HG02642 (cell line): ENCODE measurements around the gene IRF4.
A peak's percentile ranks its signal among the peaks of the same experiment; 100 is the strongest.

Source experiments
- ATAC-seq: cut with Tn5 transposase; IDR thresholded peaks from one replicate; pipeline ENCODE4 v1.9.1; 2021; ENCODE audit warnings: mild to moderate bottlenecking; ENCODE audit not compliant: unreplicated experiment, poor library complexity

IRF4 gene

GRCh38 chr6:395432-396125, 4.0 kb downstream of the IRF4 start:
- no peak for ATAC-seq

DNA sequence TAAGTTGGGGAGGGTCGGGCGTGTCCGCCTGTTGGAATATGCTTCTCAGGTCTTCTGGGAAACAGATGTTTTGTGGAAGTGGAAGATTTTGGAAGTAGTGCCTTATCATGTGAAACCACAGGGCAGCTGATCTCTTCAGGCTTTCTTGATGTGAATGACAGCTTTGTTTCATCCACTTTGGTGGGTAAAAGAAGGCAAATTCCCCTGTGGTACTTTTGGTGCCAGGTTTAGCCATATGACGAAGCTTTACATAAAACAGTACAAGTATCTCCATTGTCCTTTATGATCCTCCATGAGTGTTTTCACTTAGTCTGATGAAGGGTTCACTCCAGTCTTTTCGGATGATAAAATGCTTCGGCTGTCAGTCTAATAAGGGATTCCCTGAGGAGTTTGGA, 4.6 kb downstream of the IRF4 start:
- ATAC-seq: no peak

DNA sequence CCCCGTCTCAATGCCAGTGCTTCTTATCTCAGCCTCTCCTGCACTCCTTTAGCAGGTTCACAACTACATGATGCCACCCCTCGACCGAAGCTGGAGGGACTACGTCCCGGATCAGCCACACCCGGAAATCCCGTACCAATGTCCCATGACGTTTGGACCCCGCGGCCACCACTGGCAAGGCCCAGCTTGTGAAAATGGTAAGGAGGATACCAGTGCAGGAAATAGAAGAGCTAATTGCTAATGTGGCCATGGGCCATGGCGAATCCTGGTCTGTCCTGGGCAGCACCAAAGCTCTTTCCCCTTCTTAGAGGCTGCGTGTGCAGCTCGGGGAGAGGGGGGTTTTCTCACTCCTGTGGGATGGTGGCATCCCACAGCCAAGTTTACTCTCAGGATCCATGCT, 5.5 kb downstream of the IRF4 start:
- no peak for ATAC-seq

GRCh38 chr6:397604-398003, 6.1 kb downstream of the IRF4 start:
- ATAC-seq: no peak

- ATAC-seq: no peak
These were observed 6.5 kb downstream of the IRF4 start for GRCh38 chr6:398065-398464.

DNA sequence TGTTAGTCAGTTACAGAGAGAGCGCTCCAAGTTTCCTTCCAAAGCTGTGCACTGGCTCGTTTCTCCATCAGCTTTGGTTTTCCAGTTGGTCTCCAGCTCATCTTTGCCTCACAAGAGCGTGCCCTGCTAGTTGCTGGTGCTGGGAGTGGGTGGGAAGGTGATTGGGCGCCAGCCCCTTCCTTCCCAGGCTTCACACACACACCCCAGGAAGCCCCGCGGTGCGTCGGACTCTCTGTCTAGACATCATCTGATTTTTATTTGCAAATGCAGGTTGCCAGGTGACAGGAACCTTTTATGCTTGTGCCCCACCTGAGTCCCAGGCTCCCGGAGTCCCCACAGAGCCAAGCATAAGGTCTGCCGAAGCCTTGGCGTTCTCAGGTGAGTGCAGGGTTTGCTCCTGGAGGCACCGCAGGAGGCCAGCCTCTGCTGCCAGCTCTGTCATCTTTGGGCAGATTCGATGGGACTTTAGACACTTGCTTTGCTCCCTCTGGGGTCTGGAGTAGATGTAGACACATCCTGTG, 7.1 kb downstream of the IRF4 start:
- no peak for ATAC-seq

- ATAC-seq: peak; percentile 38
These were observed 8.4 kb downstream of the IRF4 start for GRCh38 chr6:399785-400534.

DNA sequence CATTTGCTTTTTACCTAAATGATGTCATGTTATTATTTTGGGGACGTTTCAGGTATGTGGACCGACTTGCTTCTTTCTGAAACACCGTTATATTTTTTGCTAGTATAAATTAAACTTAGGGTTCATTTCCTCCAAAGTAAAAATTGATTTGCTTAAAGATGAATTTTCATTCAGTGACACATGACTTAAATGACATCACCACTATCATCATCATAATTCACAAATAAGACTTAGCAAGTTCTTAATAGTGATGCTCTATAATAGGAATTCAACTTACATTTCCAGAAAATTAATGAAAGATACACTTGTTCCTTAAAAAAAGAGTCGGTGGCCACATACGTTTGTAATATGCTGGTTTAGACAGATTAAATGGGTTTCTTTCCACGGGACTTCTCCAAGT, 9.3 kb downstream of the IRF4 start:
- ATAC-seq: no peak

GRCh38 chr6:401239-401993, 9.9 kb downstream of the IRF4 start:
- no peak for ATAC-seq

DNA sequence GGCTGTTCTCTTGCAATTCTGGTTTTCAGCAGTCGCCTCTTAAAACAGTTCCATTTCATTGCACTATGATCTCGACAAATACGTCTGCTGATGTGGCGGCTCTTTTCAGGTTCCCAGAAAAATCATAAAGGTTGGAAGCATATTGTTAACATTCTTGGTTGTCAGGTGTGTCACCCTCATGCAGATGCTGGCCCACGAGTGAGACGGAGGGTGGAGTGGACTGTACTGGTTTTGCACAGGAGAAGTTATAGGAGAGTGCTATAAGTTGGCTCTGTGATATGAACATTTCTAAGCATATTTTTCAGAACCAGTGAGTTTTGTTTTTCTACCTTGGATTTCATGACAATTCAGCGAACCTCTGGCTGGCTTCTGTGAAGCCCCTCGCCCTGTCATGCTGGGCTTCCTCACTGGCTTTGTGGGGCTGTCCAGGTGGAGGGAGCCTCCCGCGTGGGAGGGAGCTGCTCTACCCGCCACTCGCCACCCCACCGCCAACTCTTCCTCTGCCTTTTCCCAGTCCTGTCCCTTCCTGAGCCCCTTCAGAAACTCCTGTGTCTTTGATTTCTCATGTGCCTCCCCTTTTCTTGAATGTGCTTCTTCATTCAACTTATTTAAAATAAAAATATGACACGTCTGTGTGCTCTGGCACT, 10.6 kb downstream of the IRF4 start:
- ATAC-seq: no peak

- no peak for ATAC-seq
These were observed 11.5 kb downstream of the IRF4 start for GRCh38 chr6:402901-403658.

DNA sequence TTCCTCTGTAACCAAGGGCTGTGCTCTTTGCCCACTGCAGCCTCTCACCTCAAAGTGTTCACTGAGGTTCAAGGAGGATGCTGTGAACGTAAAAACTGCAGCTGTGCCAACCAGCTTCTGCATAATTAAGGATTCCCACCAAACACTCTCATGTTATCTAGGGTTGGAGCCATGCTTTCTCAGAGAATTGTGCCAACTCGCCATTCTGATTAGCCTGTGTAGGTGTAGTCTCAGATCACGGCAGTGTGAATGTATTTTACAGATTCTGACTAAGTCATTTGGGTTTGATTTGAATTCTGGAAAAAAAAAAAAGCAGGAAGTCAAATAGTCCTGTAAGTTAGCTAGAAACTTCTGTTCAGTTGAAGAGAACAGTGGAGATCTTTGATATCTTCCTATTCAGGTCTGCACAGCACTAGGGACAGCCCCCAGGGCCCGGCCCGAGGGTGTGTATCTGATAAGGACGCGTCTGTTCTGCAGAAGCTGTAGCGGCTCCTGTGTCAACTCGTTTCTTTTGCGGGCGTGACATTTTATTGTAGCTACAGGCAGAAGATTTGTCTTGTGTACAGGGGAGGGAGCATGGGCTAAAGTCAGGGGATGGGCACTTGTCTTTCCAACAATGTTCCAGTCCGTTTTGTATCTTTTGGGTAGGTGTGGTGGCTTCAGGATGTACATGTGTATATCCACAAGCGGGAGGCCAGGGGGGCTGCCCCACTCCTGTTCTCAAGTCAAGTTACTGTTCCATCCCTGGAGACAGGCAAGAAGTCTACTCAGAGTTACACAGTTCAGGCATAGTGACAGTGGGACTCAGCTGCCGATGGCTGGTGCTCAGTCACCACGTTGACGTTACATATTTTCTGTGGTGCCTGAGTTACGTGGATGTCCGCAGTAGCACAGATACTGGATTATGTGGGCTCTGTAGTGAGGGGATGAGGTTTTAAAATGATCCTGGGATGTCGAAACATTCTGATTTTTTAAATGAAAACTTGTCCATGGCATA, 12.4 kb downstream of the IRF4 start:
- ATAC-seq: no peak

GRCh38 chr6:404685-405423, 13.3 kb downstream of the IRF4 start:
- ATAC-seq: no peak

- ATAC-seq: no peak
These were observed 16.6 kb downstream of the IRF4 start for GRCh38 chr6:408148-408547.

GRCh38 chr6:408599-409102, 17.1 kb downstream of the IRF4 start:
- ATAC-seq: no peak

DNA sequence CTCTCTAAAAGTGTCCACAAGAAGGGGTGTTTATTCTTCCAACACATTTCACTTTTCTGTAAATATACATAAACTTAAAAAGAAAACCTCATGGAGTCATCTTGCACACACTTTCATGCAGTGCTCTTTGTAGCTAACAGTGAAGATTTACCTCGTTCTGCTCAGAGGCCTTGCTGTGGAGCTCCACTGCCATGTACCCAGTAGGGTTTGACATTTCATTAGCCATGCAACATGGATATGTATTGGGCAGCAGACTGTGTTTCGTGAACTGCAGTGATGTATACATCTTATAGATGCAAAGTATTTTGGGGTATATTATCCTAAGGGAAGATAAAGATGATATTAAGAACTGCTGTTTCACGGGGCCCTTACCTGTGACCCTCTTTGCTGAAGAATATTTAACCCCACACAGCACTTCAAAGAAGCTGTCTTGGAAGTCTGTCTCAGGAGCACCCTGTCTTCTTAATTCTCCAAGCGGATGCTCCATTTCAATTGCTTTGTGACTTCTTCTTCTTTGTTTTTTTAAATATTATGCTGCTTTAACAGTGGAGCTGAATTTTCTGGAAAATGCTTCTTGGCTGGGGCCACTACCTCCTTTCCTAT, 17.9 kb downstream of the IRF4 start:
- ATAC-seq: no peak

DNA sequence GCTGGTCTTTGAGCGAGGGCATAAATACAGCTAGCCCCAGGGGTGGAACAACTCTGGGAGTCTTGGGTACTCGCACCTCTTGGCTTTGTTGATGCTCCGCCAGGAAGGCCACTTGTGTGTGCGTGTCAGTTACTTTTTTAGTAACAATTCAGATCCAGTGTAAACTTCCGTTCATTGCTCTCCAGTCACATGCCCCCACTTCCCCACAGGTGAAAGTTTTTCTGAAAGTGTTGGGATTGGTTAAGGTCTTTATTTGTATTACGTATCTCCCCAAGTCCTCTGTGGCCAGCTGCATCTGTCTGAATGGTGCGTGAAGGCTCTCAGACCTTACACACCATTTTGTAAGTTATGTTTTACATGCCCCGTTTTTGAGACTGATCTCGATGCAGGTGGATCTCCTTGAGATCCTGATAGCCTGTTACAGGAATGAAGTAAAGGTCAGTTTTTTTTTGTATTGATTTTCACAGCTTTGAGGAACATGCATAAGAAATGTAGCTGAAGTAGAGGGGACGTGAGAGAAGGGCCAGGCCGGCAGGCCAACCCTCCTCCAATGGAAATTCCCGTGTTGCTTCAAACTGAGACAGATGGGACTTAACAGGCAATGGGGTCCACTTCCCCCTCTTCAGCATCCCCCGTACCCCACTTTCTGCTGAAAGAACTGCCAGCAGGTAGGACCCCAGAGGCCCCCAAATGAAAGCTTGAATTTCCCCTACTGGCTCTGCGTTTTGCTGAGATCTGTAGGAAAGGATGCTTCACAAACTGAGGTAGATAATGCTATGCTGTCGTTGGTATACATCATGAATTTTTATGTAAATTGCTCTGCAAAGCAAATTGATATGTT, 19.2 kb downstream of the IRF4 start:
- no peak for ATAC-seq
